HFFc6 (cell line): Measurements from ENCODE around the gene PMPCA. TPM values are rescaled to one million over a fixed set of nuclear protein-coding genes. Genes with fewer than 3 reads are reported as not detected.

Source experiments
- DNase-seq: peaks from one replicate; pipeline ENCODE4 v3.0.0-alpha.2; 2018
- H3K27ac Mint-ChIP-seq: 2 replicates; pipeline ENCODE4 v1.8.0; 2020; ENCODE audit warnings: mild to moderate bottlenecking, mixed read lengths
- H3K27me3 Mint-ChIP-seq: 2 replicates; pipeline ENCODE4 v1.8.0; 2021; ENCODE audit warnings: mild to moderate bottlenecking, moderate library complexity, mixed read lengths; ENCODE audit not compliant: insufficient read depth
- H3K36me3 Mint-ChIP-seq: 2 replicates; pipeline ENCODE4 v1.8.0; 2021; ENCODE audit warnings: low read depth, mixed read lengths
- H3K4me1 Mint-ChIP-seq: 2 replicates; pipeline ENCODE4 v1.8.0; 2020; ENCODE audit warnings: low read depth, mixed read lengths
- H3K4me3 Mint-ChIP-seq: 2 replicates; pipeline ENCODE4 v1.8.0; 2020; ENCODE audit warnings: mild to moderate bottlenecking, moderate library complexity, mixed read lengths
- H3K9me3 Mint-ChIP-seq: 2 replicates; pipeline ENCODE4 v1.8.0; 2020; ENCODE audit warnings: mild to moderate bottlenecking, mixed read lengths
- CTCF ChIP-seq: fragments of 200-600 bp; sonication (generic); IDR thresholded peaks from 2 replicates; pipeline ENCODE4 v1.5.0; 2021; ENCODE audit warnings: antibody characterized with exemption, mild to moderate bottlenecking
- total RNA-seq, 6 experiments: library from RNA; stranded (reverse); fragmentation: NEBNext Ultra II Directional; extraction: Animal tissue kit (Norgen Biotek cat#: 25700); gene quantifications; 2 replicates in 1 of 6; 3 replicates in 5 of 6; pipeline ENCODE4 v1.2.3, GENCODE V29; 2021

PMPCA gene
- total RNA-seq, 6 experiments from 2014 or later = 69.1 to 81.0 (median 75.9) TPM

DNA sequence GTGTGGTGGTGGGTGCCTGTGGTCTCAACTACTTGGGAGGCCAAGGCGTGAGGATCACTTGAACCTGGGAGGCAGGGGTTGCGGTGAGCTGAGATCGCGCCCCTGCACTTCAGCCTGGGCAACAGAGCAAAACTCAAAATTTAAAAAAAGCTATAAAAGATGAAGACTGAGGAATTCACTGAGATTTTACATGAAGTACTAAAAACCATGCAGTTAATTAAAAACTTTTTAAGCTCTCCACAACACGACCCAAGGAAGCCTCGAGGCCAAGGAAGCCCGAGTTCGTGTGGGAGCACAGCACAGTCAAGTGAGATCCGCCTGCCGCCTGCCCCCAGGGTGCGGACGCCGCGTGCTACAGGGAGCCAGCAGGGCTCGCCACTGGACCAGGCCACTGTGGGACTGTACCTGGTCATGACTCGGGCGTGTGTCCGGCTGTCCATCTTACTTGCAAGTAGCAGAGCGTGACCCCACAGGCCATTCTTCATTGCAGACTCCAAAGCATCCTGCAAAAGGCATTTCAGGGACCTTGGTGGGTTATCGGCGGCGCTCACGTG is 50.4 kb downstream of the PMPCA start:
- H3K36me3 Mint-ChIP-seq = peaks cover 28% of the 10 kb centered on the region
- peaks cover 5% of the 10 kb centered on the region for H3K27me3 Mint-ChIP-seq
- no peaks in the 10 kb centered on the region for H3K9me3 Mint-ChIP-seq
- no peak overlapping the region for H3K27ac Mint-ChIP-seq
- H3K4me1 Mint-ChIP-seq = no peaks in the 10 kb centered on the region
- no peak for TF ChIP-seq CTCF
- H3K4me3 Mint-ChIP-seq = no peak overlapping the region
- no peak for DNase-seq

GRCh38 chr9:136462664-136463063 is 52.2 kb downstream of the PMPCA start:
- H3K27ac Mint-ChIP-seq = no peak overlapping the region
- TF ChIP-seq CTCF = no peak
- H3K27me3 Mint-ChIP-seq = peaks cover 5% of the 10 kb centered on the region
- DNase-seq = no peak
- H3K4me3 Mint-ChIP-seq = no peak overlapping the region
- no peaks in the 10 kb centered on the region for H3K9me3 Mint-ChIP-seq
- no peaks in the 10 kb centered on the region for H3K4me1 Mint-ChIP-seq
- H3K36me3 Mint-ChIP-seq = peaks cover 33% of the 10 kb centered on the region

DNA sequence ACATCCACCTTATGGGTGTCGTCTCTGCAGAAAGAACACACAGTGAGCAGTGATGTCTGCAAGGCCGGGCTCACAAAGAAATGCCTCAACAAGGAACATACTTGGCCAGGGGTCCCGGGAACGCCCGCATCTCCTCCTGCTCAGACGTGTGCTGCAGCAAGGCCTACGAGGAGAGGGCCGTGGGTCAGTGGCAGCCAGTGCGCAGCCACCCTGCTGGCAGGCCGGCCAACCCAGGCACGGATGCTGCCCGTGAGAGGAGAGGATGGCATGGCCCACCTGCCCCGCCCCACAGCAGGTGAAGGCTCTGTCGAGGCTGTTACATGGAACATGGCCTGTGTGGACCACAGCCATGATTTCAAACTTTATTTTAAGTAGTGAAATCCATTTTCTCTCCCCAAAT is 53.1 kb downstream of the PMPCA start:
- H3K27me3 Mint-ChIP-seq = peaks cover 5% of the 10 kb centered on the region
- peaks cover 33% of the 10 kb centered on the region for H3K36me3 Mint-ChIP-seq
- no peak for TF ChIP-seq CTCF
- H3K4me1 Mint-ChIP-seq = no peaks in the 10 kb centered on the region
- no peaks in the 10 kb centered on the region for H3K9me3 Mint-ChIP-seq
- no peak for DNase-seq
- H3K27ac Mint-ChIP-seq = no peak overlapping the region
- no peak overlapping the region for H3K4me3 Mint-ChIP-seq

- peaks cover 29% of the 10 kb centered on the region for H3K36me3 Mint-ChIP-seq
These were observed 53.8 kb downstream of the PMPCA start for GRCh38 chr9:136464241-136464640.

GRCh38 chr9:136465500-136466154 is 55.2 kb downstream of the PMPCA start:
- DNase-seq = no peak
- Mint-ChIP-seq H3K27ac (no peak overlapping the region), H3K27me3 (peaks cover 2% of the 10 kb centered on the region), H3K36me3 (peaks cover 29% of the 10 kb centered on the region), H3K4me1 (no peaks in the 10 kb centered on the region), H3K9me3 (no peaks in the 10 kb centered on the region), H3K4me3 (no peak overlapping the region)
- TF ChIP-seq CTCF = no peak

More at GRCh38 chr9:136464241-136464640, 53.8 kb downstream of the PMPCA start:
- H3K27ac Mint-ChIP-seq = no peak overlapping the region
- no peak for TF ChIP-seq CTCF
- H3K4me3 Mint-ChIP-seq = no peak overlapping the region
- H3K27me3 Mint-ChIP-seq = peaks cover 2% of the 10 kb centered on the region
- no peaks in the 10 kb centered on the region for H3K4me1 Mint-ChIP-seq
- DNase-seq = no peak
- H3K9me3 Mint-ChIP-seq = no peaks in the 10 kb centered on the region
